Heart left ventricle (tissue), 13 donors: ENCODE data around the gene PRDM16.

ENCODE experiments used
- POLR2A ChIP-seq, 2 donors: fragments of 450-650 bp; IDR thresholded peaks; one replicate each; pipeline ENCODE4 v1.6.1; 2017; ENCODE audit warnings: antibody characterized with exemption in 2 of 2, mild to moderate bottlenecking in 2 of 2, moderate library complexity in 2 of 2
- TF ChIP-seq, protein P1 (sequence below), 12 donors: fragments of 200-600 bp; sonication (generic) in 4 of 12; IDR thresholded peaks; one replicate each; pipeline versions ENCODE4 v1.5.0 to v1.8.0; 2018 to 2022; ENCODE audit warnings: antibody characterized with exemption in 12 of 12, mild to moderate bottlenecking in 5 of 12
- donor health status: ischemic (EF 13 %, LVEDD 7.1; RV severe dilation, severe dysfunction).
- donor health status: DM: no; HTN: yes; CAD: no.
- donor health status: DM: no; HTN: no; CAD: no.
- donor health status: ischemic (EF 25% LVEDD 6.9; RV normal size, moderate dysfunction).
- donor health status: ischemic (EF 25% LVEDD 5.7; RV mildly dilated, moderate dysfunction).
- donor health status: ischemic (EF 35%, LVEDD 5.7; RV mildly dilated, moderate dysfunction).
- donor health status: nonischemic (EF 11% LVEDD 7.7; RV severe dilation, severe dysfunction).
- donor health status: DM: yes; HTN: yes; CAD: no.
- donor health status: PGD.
- donor health status: ischemic (EF 29% LVEDD 5.4; RV normal size, mild dysfunction).
- donor health status: nonischemic (EF 23%, LVEDD 6.1; RV moderate dilation, normal function).

DNA sequence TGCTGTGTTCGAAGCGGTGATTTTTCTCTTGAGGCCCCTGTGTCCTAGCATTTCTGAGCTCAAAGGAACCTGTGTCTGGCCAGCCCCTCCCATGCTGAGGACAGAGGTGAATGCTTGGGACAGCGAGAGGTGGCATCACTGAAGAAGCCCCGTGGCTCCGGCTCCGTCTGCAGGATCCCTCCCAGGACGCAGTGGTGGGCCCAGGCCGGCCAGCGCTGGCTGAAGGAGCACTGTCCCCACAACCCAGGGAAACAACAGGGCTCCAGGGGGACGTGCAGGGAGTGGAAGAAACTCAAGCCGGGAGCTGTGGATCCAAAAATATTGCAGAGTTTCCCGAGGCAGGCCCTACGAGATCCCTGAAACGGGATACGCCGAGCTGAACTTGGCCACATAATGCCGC, 221.4 kb downstream of the PRDM16 start:
- no peak for TF ChIP-seq POLR2A (IDR thresholded peaks at IDR 0.05)
- TF ChIP-seq, protein P1, sequence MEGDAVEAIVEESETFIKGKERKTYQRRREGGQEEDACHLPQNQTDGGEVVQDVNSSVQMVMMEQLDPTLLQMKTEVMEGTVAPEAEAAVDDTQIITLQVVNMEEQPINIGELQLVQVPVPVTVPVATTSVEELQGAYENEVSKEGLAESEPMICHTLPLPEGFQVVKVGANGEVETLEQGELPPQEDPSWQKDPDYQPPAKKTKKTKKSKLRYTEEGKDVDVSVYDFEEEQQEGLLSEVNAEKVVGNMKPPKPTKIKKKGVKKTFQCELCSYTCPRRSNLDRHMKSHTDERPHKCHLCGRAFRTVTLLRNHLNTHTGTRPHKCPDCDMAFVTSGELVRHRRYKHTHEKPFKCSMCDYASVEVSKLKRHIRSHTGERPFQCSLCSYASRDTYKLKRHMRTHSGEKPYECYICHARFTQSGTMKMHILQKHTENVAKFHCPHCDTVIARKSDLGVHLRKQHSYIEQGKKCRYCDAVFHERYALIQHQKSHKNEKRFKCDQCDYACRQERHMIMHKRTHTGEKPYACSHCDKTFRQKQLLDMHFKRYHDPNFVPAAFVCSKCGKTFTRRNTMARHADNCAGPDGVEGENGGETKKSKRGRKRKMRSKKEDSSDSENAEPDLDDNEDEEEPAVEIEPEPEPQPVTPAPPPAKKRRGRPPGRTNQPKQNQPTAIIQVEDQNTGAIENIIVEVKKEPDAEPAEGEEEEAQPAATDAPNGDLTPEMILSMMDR (IDR thresholded peaks at IDR 0.05) = no peak
